Liver (tissue), 9 donors: ENCODE measurements around the gene YIPF5. TPM values are rescaled to one million over a fixed set of nuclear protein-coding genes. Genes with fewer than 3 reads are reported as not detected.

Experiments
- DNase-seq: peaks from one replicate; pipeline ENCODE4 v3.0.0-alpha.2; 2017; ENCODE audit warnings: low spot score
- H3K27ac ChIP-seq, 2 donors: one replicate each; pipeline ENCODE4 v1.7.0; 2013; ENCODE audit warnings: inconsistent platforms in 2 of 2, low read length in 2 of 2, control low read depth in 1 of 2, low read depth in 1 of 2, mild to moderate bottlenecking in 1 of 2
- H3K27me3 ChIP-seq, 4 donors: one replicate each; pipeline versions ENCODE4 v1.6.1 to v1.7.0; 2013; ENCODE audit warnings: low read length in 3 of 4, inconsistent platforms in 1 of 4, mild to moderate bottlenecking in 1 of 4, moderate library complexity in 1 of 4; ENCODE audit not compliant: control insufficient read depth in 4 of 4, insufficient read depth in 4 of 4
- H3K36me3 ChIP-seq, 4 donors: one replicate each; pipeline versions ENCODE4 v1.6.1 to v1.7.0; 2013; ENCODE audit warnings: low read length in 3 of 4, mild to moderate bottlenecking in 3 of 4, low read depth in 1 of 4, moderate library complexity in 1 of 4; ENCODE audit not compliant: control insufficient read depth in 4 of 4, insufficient read depth in 3 of 4
- H3K4me1 ChIP-seq, 4 donors: one replicate each; pipeline versions ENCODE4 v1.6.1 to v1.7.0; 2013; ENCODE audit warnings: low read length in 3 of 4, mild to moderate bottlenecking in 3 of 4, moderate library complexity in 1 of 4; ENCODE audit not compliant: control insufficient read depth in 4 of 4, insufficient read depth in 4 of 4
- H3K4me3 ChIP-seq, 3 donors: one replicate each; pipeline versions ENCODE4 v1.6.1 to v1.7.0; 2013; ENCODE audit warnings: low read length in 3 of 3, control low read depth in 1 of 3, low read depth in 1 of 3, mild to moderate bottlenecking in 1 of 3
- H3K9ac ChIP-seq, 2 donors: one replicate each; pipeline ENCODE4 v1.7.0; 2013; ENCODE audit warnings: low read length in 2 of 2, mild to moderate bottlenecking in 2 of 2, moderate library complexity in 2 of 2, control low read depth in 1 of 2, low read depth in 1 of 2
- H3K9me3 ChIP-seq, 4 donors: one replicate each; pipeline versions ENCODE4 v1.6.1 to v1.7.0; 2013; ENCODE audit warnings: low read length in 3 of 4; ENCODE audit not compliant: control insufficient read depth in 4 of 4
- ATF3 ChIP-seq: IDR thresholded peaks from 2 replicates; pipeline ENCODE4 v1.6.1; 2016; ENCODE audit warnings: antibody characterized with exemption
- FOXA1 ChIP-seq: IDR thresholded peaks from 2 replicates; pipeline ENCODE4 v1.6.1; 2016; ENCODE audit warnings: antibody characterized with exemption
- FOXA2 ChIP-seq: IDR thresholded peaks from 2 replicates; pipeline ENCODE4 v1.6.1; 2016; ENCODE audit warnings: antibody characterized with exemption
- GABPA ChIP-seq, 2 donors: IDR thresholded peaks in 1 of 2; conservative IDR thresholded peaks in 1 of 2; 2 replicates each; pipeline ENCODE4 v1.6.1; 2016; ENCODE audit warnings: antibody characterized with exemption in 2 of 2, mild to moderate bottlenecking in 1 of 2, moderate library complexity in 1 of 2
- HNF4A ChIP-seq, 2 donors: conservative IDR thresholded peaks; 2 replicates each; pipeline ENCODE4 v1.6.1; 2016; ENCODE audit warnings: antibody characterized with exemption in 2 of 2, mild to moderate bottlenecking in 2 of 2
- HNF4G ChIP-seq: IDR thresholded peaks from 2 replicates; pipeline ENCODE4 v1.6.1; 2016; ENCODE audit warnings: antibody characterized with exemption
- JUND ChIP-seq, 2 donors: IDR thresholded peaks; 2 replicates each; pipeline ENCODE4 v1.6.1; 2016; ENCODE audit warnings: antibody characterized with exemption in 2 of 2
- NR2F2 ChIP-seq: IDR thresholded peaks from 2 replicates; pipeline ENCODE4 v1.6.1; 2016; ENCODE audit warnings: antibody characterized with exemption
- REST ChIP-seq: IDR thresholded peaks from 2 replicates; pipeline ENCODE4 v1.6.1; 2016; ENCODE audit warnings: antibody characterized with exemption, mild to moderate bottlenecking
- SP1 ChIP-seq: IDR thresholded peaks from 2 replicates; pipeline ENCODE4 v1.6.1; 2018; ENCODE audit warnings: antibody characterized with exemption, mild to moderate bottlenecking
- TAF1 ChIP-seq: conservative IDR thresholded peaks from 2 replicates; pipeline ENCODE4 v1.6.1; 2016; ENCODE audit warnings: antibody characterized with exemption, mild to moderate bottlenecking
- ZBTB33 ChIP-seq: IDR thresholded peaks from 2 replicates; pipeline ENCODE4 v1.6.1; 2016; ENCODE audit warnings: antibody characterized with exemption
- WGBS: extraction: QIAGEN DNeasy Blood & Tissue Kit; methylation state at CpG from one replicate; pipeline ENCODE4 v1.1.7; 2013; 5-methylcytosine and 5-hydroxymethylcytosine counted together
- polyA plus RNA-seq, 2 donors: library from polyadenylated mRNA; stranded (reverse) in 1 of 2; unstranded in 1 of 2; fragments of 200-250 nt in 1 of 2; fragments of >200 nt in 1 of 2; fragmentation: Nextera tagmentation in 1 of 2; extraction: Ambion mirVana in 1 of 2; gene quantifications; one replicate each; pipeline versions ENCODE4 v1.2.1 to v1.2.3, GENCODE V29; 2013 to 2015
- total RNA-seq, 2 donors: library from RNA; depleted of rRNA; stranded (reverse); fragments of >200 nt; gene quantifications; one replicate each; pipeline ENCODE4 v1.2.3, GENCODE V29; 2014
- TF ChIP-seq, protein P1 (sequence below): IDR thresholded peaks from 2 replicates; pipeline ENCODE4 v1.6.1; 2016; ENCODE audit warnings: antibody characterized with exemption
- donor health status: healthy.
- donor health status: healthy.
- donor health status: healthy.
- donor health status: healthy.
- donor health status: healthy.

The YIPF5 gene
- total and polyA plus RNA-seq, 4 donors: 18.7 to 43.1 (median 20.6) TPM

GRCh38 chr5:144206141-144206540, 35.7 kb upstream of the YIPF5 start (continued):
- no peak for TF ChIP-seq ZBTB33
- TF ChIP-seq FOXA1: no peak
- TF ChIP-seq GABPA (IDR thresholded peaks at IDR 0.05 in 1 of 2, conservative IDR thresholded peaks at IDR 0.05 in 1 of 2): no peak

- TF ChIP-seq HNF4A (conservative IDR thresholded peaks at IDR 0.05) (no peak), SP1 (no peak), REST (no peak), FOXA1 (no peak), GABPA (IDR thresholded peaks at IDR 0.05 in 1 of 2, conservative IDR thresholded peaks at IDR 0.05 in 1 of 2) (no peak), FOXA2 (no peak), HNF4G (no peak), ATF3 (no peak), JUND (IDR thresholded peaks at IDR 0.05) (no peak), NR2F2 (no peak), TAF1 (no peak), ZBTB33 (no peak)
- TF ChIP-seq, protein P1, sequence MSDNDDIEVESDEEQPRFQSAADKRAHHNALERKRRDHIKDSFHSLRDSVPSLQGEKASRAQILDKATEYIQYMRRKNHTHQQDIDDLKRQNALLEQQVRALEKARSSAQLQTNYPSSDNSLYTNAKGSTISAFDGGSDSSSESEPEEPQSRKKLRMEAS: no peak
- H3K27me3 ChIP-seq: peaks cover 0 to 10% (median 0%) of the 10 kb centered on the region in 4 donors
- H3K4me1 ChIP-seq: peaks cover 0 to 1% (median 0%) of the 10 kb centered on the region in 4 donors
- no peak overlapping the region for H3K27ac ChIP-seq
- no peak overlapping the region for H3K9ac ChIP-seq
- no peaks in the 10 kb centered on the region for H3K36me3 ChIP-seq
- WGBS: 2% methylated on average over 31 of the region's 31 CpGs
- H3K4me3 ChIP-seq: no peak overlapping the region
- no peak for DNase-seq
- no peaks in the 10 kb centered on the region for H3K9me3 ChIP-seq
Observed at GRCh38 chr5:144205141-144205551, 34.7 kb upstream of the YIPF5 start.
